Activated T-cell treated with anti-CD3 and anti-CD28 coated beads, Interleukin-2, amount 50 U/mL, for 48 hours (primary cell): ENCODE data around the gene E4F1.

Experiments
- DNase-seq, 2 experiments: peaks; one replicate each; pipeline ENCODE4 v3.0.0-alpha.2; 2020

The E4F1 gene, protein sequence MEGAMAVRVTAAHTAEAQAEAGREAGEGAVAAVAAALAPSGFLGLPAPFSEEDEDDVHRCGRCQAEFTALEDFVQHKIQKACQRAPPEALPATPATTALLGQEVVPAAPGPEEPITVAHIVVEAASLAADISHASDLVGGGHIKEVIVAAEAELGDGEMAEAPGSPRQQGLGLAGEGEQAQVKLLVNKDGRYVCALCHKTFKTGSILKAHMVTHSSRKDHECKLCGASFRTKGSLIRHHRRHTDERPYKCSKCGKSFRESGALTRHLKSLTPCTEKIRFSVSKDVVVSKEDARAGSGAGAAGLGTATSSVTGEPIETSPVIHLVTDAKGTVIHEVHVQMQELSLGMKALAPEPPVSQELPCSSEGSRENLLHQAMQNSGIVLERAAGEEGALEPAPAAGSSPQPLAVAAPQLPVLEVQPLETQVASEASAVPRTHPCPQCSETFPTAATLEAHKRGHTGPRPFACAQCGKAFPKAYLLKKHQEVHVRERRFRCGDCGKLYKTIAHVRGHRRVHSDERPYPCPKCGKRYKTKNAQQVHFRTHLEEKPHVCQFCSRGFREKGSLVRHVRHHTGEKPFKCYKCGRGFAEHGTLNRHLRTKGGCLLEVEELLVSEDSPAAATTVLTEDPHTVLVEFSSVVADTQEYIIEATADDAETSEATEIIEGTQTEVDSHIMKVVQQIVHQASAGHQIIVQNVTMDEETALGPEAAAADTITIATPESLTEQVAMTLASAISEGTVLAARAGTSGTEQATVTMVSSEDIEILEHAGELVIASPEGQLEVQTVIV

DNA sequence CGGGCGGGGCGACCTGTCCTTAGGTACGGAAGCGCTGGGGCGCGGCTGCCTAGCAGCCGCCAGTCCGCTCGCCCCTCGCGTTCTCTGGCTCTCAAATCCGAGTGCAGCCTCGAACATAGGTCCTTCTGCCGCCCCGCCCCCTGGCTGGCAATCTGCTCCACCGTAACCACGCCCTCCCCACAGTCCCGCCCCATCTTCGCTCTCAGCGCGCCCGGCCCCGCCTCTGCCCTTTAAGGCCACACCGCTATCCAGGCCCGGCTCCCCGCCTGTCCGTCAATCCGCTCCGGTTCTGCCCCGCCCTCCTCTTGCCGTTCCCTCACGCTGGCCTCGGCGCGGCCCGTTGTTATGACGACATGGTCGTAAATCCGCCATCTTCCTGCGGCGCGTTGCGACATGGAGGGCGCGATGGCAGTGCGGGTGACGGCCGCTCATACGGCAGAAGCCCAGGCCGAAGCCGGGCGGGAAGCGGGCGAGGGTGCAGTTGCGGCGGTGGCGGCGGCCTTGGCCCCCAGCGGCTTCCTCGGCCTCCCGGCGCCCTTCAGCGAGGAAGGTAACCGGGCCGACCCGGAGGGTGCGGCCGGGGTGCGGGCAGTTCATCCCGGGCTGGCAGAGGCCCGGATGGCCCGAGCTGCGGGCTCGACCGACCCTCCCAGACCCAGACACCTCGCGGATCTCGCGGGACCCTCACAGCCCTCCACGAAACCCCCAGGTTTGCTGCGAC, at the start of gene E4F1:
TSS of gene E4F1 (plus strand) at position 371 of the 721 bp plus-strand sequence. CDS start at position 394, 23 bp downstream.
- peak; percentile 100 for DNase-seq

DNA sequence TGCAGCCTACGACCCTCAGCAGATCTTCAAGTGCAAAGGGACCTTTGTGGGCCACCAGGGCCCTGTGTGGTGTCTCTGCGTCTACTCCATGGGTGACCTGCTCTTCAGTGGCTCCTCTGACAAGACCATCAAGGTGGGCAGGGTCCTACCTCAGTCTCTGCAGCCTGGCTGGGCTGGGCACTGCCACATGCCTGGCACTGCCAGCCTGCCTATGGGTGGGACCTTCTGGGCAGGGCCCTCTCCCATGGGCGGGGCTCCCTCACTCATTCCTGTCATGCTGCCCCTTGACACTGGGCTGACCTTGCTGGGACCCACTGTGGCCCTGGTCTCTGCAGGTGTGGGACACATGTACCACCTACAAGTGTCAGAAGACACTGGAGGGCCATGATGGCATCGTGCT, 49.5 kb upstream of the E4F1 start:
- DNase-seq: no peak

DNA sequence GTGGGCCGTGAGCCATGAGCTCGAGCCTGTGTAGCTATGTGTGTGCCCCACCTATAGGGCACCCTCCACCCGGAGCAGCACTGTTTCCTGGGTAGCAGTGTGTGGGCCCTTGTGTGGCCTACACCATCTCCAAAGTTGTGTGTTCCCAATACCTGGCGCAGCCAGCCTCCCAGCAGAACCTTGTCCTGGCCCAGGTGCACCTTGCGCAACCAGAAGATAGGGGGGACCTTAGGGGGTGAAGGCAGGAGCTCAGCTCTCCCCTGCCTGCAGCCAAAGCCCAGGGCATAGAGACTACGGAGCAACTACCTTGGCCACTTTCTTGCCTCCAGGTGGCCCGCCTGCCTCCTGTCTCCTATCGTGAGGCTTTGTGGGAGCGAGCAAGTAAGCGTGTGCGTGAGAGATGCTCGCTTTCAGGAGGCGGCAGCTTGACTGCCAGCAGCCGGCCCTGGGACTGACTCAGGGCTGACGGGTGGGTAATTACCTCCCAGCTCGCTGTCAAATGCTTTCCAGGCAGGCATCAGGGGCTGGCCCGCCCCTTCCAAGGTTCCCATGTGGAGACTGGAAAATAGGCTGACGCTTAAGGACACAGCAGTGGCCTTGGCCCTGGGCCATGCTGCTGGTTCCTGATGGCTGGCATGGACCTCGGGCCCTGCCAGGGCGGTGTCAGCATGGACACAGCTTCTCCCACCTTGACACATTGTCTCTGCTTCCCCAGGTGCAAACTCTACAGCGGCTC, 48.8 kb upstream of the E4F1 start:
- DNase-seq: no peak

DNA sequence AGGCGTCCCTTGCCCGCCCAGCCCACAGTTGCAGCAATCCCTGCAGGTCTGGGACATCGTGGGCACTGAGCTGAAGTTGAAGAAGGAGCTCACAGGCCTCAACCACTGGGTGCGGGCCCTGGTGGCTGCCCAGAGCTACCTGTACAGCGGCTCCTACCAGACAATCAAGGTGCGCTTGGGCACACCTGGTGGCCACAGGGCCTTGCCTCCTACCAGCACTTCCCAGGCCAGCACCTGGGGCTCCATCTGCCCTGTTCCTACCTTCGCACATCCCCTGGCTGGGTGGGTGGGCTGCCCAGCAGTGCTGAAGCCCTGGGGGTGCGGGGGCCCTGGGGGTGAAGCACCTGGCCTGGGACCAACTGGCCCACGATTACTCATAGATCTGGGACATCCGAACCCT, 47.9 kb upstream of the E4F1 start:
- no peak for DNase-seq

DNA sequence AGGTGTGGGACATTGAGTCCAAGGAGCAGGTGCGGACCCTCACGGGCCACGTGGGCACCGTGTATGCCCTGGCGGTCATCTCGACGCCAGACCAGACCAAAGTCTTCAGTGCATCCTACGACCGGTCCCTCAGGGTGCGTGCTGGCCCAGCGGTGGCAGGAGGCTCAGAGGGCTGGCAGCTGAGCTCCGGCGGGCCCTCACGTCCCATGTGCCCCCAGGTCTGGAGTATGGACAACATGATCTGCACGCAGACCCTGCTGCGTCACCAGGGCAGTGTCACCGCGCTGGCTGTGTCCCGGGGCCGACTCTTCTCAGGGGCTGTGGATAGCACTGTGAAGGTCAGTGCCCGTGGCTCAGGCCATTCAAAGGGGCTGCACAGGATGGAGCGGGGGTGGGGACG, 47.3 kb upstream of the E4F1 start:
- no peak for DNase-seq

DNA sequence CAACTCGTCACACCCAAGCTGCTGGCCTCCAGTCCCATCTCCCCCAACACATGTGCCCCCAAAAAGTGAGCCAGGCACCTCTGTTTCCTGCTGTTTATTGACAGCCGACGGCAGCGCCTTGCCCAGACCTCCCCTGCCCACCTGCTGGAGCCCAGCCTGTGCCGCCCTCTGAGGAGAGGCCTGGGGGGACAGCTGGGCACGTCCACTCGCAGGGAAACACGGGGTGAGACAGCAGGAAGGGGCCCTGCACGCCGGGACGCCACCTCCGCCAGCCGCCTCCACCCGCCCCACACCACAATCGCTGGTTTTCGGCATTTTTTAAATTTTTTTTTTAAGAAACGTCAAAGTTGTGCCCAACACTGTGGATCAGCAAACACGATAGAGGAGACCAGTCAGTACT, 46.3 kb upstream of the E4F1 start:
- DNase-seq: no peak

DNA sequence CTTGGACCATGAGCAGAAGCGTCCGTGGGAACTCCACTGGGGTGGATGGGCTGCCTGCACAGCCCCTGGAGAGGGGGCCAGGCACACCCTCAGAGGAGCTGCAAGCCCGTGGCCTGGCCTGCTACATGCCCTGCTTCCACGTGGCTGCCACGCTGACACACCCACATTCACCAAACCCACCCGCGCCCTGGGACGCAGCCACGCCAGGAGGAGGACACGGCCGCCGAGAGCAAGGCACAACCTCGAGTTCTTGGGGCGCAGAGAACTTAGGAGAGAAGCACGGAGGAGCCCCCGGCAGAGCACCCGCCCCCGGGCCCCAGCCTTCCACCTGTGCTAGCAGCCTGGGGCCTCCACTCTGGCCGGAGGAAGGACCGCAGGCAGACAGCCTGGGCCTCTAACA, 45.8 kb upstream of the E4F1 start:
- DNase-seq: no peak

DNA sequence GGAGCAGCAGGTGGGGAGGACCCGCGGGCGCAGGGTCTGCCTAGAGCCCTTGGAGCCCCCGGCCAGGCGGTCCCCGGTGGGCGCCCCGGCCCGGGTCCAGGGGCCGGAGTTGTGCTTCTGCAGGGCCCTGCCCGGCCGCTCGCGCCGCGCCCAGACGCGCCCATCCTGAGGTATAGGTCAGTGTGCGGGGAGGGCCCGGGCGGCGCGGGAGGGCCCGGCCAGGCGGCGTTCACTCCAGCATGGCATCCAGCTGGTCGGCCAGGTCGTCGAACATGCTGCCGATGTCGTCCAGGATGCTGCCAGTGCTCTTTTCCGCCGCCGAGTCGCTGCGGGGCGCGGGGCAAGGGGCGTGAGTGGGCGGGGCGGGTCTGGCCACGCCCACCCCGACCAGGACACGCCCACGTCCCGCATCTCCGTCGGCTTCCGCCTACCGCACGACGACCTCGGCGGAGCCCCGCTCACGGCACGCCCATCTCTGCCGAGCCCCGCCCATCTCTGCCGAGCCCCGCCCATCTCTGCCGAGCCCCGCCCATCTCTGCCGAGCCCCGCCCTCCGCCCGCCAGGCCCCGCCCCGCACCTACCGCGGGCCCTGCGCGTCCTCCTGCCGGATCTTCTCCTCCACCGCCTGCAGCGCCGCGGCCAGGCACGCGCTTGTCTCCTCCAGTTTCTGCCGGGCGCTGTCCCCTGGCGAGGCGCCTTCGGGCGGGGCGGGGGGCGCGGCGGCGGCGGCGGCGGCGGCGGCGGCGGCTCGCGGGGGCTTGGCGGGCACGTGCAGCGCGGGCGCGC, 44.9 kb upstream of the E4F1 start:
- peak; percentile 70 to 75 for DNase-seq

DNA sequence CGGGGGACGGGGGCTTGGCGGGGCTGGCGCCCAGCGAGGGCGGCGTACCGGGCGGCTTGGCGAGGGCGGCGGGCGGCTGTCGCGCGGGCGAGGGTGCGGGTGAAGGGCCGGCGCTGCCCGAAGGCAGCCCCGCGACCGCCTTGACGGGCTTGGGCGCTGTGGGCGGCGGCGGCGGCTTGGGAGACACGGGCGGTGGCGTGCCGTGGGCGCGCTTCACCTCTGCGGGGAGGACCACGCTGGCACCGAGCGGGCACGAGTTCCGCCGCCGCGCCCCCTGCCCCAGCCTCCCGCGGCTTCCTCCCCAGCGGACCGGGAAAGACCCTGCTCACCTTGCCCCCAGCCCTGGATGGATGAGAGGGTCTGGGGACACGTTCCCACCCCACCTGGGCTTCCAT, 44.3 kb upstream of the E4F1 start:
- no peak for DNase-seq

DNA sequence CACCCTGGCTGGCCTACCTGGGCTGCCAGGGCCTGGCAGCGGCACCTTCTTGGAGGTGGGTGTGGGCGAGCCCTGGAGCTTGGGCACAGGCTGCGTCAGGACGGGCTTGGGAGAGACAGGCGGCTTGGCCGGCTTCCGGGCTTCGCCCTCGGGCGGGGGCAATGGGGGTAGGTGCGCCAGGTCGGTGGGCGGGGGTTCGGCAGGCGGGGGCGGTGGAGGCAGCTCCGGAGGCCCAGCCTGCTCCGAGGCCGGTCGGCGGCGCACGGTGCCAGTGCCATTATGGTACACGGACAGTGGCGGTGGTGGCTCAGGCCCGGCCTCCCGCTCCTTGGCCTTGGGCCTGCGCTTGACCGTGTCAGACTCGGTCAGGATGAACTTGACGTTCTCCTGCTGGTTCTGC, 43.8 kb upstream of the E4F1 start:
- DNase-seq: no peak

DNA sequence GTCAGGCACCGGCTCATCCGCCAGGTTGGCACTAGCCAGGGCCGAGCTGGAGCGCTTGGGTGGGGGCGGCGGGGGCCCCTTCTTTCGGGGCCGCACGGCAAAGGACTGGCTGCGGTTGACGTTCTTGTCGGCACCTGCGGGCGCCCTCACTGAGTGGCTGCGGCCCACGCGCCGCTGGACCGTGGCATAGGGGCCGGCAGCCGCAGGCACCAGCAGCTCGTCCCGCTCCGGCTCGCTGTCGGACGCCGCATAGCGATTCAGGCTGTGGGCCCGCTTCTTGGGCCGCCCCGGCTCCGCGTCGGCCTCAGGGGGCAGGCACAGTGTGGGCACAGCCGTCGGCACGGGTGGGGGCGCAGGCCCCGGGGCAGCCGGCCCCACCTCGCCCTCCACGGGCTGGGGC, 42.9 kb upstream of the E4F1 start:
- DNase-seq: no peak

DNA sequence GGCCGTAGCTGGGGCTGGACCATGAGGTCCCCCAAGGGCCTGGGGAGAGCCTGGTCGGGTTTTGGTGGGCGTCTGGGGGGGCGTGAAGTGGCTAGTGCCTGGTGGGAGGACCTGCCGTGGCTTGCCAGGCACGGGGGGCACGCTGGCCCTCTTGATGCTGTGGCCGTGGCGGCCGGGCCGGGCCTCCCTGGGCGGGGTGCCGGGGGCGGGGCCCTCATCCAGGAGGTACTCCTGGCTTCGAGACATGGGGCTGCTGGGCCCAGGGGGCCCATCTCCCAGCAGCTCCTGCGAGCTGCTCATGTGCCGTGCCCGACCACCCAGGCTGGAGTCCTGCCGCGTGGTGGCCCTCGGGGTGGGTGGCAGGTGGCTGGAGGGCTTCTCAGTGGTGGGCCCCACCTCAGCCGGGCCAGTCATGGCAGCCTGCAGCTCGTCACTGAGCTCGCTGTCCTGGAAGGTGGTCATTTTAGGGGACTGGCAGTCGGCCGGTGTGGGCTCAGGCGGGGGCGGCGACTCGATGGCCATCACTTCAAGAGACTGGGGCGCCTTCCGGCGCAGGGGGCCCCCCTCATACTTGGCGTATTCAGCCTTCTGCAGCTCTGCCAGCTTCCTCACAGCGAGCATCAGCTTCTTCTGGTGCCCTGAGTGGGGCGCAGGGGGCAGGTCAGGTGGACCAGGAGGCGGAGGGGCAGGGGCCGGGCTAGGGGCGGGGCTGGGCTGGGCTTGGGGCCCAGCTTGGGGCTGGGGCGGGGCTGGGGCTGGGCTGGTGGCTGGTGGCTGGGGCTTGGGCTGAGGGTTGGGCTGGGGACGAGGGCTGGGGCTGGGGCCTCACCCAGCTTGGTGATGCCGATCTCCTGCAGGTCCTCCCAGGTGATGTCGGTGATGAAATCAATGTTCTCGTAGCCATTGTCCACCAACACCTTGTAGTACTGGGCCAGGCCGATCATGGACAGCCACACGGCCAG, 42.1 kb upstream of the E4F1 start:
- DNase-seq: no peak

DNA sequence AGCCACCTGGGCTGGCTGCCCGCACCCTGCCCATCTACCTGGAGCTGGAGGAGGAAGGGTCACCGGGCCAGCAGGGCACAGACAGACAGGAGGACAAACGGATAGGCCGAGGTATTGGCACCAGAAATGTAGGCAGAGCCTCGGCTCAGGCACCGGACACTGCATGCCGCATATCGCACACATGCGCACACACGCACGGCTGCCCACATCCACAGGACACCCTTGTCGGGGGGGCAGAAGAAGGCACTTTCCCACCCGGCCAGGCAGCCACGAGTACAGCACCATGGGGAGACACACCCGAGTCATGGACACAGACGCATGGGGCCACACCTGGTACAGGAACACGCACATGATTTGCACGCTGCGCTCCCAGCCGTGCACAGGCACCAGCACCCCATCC, 41.4 kb upstream of the E4F1 start:
- no peak for DNase-seq

DNA sequence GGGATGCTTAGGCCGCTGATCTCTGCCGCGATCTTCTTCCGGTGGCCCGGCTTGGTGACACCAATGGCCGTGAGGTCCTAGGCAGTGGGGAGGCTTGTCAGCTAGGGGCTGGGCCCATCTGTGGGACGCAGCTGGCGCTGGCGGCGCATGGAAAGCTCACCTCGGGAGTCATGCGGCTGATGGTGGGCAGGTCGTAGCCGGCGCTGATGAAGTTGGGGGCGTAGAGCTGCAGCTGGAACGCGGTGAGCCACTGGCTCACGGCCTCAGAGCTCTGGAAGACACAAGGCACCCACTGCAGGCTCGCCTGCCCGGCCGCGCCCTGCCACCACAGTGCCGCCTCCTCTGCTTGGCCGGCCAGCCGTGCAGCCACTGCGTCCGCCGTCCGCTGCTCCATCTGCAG, 39.7 kb upstream of the E4F1 start:
- no peak for DNase-seq

DNA sequence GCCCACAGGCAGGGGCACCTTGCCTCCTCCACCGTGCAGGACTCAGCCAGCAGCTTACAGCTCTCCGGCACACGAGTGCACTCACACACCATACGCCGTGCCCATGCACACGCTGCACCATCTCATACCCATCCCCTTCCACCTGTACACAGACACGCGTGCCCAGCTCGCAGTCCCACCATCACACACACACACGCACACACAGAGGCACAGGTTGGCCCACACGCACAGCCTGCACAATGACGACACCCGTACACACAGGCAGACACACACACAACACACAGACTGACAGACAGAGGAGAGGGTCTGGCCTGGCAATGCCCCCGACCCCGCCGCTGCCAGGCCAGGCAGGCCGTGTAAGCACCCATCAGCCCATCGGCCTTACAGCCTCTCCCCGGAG, 39.0 kb upstream of the E4F1 start:
- DNase-seq: no peak

DNA sequence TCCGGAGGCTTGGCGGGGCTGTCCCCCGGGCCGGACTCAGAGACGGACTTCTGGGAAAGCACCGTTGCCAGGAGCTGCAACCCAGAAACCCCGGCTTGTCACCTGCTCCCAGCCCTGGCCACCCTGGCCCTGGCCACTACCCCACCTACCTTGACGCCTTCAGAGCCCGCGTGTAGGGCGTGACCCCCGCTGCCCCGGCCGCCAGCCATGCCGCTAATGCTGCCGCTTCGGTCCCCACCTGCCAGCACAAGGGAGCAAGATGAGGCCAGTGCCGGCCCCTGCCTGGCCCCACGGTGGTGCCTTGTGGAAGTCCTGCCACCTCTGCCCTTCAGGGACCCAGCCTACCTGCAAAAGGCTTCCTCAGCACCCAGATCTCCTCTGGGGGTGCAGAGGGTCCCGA, 38.4 kb upstream of the E4F1 start:
- DNase-seq: no peak

DNA sequence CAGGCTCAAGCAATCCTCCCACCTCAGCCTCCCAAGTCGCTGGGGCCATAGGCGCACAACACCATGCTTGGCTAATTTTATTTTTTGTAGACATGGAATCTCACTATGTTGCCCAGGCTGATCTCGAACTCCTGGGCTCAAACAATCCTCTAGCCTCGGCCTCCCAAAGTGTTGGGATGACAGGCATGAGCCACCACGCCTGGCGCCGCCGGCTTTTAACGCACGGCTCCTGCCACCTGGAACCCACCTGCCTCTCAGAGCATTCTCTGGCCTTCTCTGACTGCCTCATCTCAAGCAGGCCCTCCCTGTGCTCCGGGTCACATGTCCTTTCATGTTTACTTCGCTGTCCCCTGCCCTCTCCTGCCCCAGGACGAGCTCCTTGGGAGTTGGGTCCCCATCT, 37.3 kb upstream of the E4F1 start:
- DNase-seq: no peak

DNA sequence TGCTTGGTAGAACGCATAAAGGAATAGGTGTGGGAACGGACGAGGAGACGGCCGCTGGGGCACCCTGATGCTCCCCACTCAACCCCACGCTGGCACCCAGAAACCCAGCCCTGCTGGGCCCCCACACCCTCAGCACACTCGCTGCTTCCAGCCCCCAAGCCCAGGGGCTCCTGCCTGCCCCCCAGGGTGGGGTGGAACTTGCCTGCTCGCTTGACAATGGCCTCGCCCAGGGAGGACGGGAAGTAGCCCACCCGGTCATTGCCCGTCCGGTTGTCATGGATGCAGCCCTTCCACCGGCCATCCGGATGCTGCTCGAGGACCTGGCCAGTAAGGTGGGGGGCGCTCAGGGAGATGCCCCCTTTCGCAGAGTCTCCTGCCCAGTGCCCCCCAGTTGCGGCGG, 36.9 kb upstream of the E4F1 start:
- DNase-seq: no peak

DNA sequence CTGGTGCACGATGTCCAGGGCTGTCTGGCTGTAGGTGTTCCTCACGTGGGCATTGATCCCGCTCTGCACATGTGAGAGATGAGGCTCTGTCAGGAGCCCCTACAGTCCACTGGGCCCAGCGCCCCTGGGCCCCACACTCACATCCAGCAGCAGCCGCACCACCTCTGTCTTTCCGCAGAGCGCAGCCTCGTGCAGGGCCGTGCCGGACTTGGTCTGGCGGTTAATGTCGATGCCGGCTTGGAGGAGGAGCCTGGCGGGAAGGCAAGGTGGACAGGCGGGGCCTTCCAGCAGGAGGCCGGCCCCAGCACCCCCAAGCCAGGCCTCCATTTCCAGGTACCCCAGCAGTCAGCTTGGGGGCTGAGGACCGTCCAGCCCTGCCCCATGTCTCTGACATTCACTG, 36.2 kb upstream of the E4F1 start:
- DNase-seq: no peak

DNA sequence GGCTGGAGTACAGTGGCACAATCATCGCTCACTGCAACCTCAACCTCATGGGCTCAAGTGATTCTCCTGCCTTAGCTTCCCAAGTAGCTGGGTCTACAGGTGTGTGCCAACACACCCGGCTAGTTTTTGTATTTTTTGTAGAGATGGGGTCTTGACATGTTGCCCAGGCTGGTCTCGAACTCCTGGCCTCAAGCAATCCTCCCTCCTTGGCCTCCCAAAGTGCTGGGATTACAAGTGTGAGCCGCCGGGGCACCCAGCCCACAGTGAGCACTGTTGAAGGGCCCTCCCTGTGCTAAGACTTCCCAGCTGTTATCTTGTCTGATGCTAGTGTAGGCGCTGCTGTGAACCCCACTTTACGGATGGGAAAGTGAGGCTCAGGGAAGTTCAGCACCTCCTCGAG, 35.0 kb upstream of the E4F1 start:
- DNase-seq: no peak
